NCI-H146 treated with DMSO at 0.1 percent for 48 hours (cell line): Measurements from ENCODE around the gene TOR1A.
"Not testable (repeated sequence)": the region's sequence is repeated elsewhere in the genome, so short reads cannot be mapped to it uniquely, and the experiment has no call there.

Experiments used
- DNase-seq: peaks from one replicate; lab custom pipeline; 2025; ENCODE audit not compliant: unreplicated experiment; lab: John Stamatoyannopoulos, UW

The TOR1A gene

GRCh38 chr9:129783516-129784361, 40.2 kb downstream of the TOR1A start:
- peak; percentile 4 for DNase-seq

- no peak for DNase-seq
Measured at GRCh38 chr9:129781981-129782380, 42.0 kb downstream of the TOR1A start.

DNA sequence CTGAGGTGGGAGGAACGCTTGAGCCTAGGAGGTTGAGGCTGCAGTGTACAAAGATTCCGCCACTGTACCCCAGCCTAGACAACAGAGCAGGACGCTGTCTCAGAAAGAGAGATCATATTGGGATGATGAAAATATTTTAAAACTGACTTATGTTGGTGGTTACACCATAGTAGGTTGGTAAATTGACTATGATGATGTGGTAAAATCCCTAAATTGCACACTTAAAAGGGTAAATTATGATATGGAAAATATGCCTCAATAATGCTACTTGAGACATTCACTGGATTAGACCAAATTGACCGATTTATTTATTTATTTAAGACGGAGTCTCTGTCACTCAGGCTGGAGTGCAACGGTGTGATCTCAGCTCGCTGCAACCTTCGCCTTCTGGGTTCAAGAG, 42.8 kb downstream of the TOR1A start:
- DNase-seq, result no peak

- no peak for DNase-seq
Measured at GRCh38 chr9:129779560-129780190, 44.3 kb downstream of the TOR1A start.

DNA sequence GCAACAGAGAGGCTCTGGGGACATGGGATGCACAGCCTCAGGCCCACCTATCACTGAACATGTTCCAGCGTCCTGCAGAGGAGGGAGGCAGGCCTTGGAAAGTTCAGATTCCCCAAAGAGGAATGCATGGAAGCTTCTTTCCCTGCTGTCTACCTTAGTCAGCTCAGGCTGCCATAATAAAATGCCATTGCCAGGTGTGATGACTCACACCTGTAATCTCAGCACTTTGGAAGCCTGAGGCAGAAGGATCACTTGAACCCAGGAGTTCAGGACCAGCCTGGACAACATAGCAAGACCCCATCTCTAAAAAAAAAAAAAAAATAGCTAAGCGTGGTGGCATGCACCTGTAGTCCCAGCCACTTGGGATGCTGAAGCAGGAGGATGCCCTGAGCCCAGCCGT, 45.5 kb downstream of the TOR1A start:
- DNase-seq, result no peak

GRCh38 chr9:129777769-129778130, 46.2 kb downstream of the TOR1A start:
- DNase-seq, result no peak

DNA sequence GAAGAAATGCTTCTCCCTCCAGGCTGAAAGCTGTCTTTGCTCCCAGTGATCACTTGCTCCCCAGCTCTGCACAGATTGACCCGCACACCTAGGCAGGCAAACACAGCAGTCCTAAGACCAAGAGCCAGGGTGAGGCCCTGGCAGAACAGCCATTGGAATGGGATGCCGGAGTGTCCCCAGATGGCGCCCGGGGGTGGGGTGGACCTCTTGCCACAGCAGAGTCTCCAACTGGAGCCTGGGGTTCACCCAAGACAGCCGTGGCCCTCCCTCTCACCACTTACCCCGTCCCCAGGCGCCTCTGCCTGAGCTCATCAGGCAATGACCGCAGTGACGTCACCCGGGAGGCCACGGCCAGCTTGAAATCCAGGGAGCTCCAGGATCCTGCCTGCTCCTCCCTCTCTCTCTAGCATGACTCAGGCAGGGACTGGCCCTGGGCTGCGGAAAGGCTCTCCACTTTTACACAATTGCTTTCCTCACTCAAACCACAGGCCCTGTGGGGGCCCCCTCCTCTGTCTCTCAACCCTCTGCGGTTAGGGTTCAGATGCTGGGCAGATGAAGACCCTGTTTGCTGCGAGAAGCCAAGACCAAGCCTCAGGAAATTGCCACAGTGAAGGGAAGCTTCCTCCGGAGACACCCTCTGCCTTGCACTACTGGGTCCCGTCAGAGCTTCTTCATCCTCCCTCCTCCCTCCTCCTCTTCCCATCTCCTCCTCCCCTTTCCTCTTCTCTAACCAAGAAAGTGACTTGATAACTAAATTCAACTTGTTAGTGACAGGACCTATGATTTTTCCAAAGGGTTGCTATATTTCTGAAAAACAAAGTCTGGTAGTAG, 46.8 kb downstream of the TOR1A start:
- no peak for DNase-seq

GRCh38 chr9:129776566-129776937, 47.4 kb downstream of the TOR1A start:
- no peak for DNase-seq

DNA sequence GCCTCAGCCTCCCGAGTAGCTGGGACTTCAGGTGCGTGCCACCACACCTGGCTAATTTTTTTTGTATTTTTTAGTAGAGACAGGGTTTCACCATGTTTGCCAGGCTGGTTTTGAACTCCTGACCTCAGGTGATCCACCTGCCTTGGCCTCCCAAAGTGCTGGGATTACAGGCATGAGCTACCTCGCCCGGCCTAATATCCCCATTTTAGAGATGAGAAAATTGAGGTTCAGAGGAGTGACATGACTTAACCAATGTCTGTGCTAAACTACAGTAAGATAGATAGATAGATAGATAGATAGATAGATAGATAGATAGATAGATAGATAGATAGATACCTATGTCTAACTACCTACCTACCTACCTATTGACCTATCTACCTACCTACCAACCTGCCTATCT, 47.8 kb downstream of the TOR1A start:
- DNase-seq, result not testable (repeated sequence)

DNA sequence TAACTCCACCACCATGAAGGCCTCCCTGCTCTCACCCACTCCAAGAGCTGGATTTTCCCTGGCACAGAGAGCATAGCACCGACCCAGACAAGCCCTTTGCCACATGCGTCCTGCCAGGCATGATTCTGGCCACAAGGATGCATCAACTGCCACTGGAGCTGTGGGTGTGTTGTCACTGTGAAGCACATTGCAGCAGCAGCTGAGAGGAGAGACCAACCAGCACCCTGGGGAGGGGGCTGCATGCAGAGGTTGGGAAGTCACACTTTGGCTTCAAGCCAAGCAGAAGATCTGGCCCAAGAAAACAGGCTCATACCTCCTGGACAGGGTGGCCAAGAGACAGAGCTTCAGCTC, 48.5 kb downstream of the TOR1A start:
- DNase-seq, result no peak

DNA sequence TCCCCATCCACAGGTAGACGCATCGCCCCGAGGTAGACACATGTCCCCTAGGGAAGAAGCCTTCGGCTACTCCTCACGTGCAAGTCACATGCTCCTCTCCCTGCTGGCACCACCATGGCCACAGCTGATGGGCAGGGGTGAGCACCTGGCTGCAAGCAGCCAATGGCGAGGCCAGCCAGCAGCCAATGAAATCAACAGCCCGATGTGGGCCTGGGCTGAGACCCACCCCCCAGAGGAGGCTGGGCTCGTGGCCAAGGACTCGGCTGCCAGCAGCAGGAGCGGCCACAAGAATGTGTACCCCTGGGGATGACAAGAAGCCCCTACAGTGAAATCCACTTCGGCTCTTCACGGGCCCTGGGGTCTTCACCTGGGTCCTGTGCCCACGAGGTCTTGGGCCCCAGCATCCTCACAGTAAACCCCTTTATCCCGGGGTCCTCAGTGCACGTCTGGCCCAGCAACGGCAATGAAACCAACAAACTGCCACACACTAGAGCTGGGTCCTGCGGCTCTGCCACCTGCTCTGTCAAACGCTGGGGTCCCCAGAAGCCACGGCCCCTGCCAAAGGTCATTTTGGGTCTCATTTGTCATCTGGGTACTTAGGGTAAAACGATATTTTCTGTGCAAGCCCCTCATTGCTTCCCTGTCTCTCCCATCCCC, 49.0 kb downstream of the TOR1A start:
- DNase-seq, result no peak

DNA sequence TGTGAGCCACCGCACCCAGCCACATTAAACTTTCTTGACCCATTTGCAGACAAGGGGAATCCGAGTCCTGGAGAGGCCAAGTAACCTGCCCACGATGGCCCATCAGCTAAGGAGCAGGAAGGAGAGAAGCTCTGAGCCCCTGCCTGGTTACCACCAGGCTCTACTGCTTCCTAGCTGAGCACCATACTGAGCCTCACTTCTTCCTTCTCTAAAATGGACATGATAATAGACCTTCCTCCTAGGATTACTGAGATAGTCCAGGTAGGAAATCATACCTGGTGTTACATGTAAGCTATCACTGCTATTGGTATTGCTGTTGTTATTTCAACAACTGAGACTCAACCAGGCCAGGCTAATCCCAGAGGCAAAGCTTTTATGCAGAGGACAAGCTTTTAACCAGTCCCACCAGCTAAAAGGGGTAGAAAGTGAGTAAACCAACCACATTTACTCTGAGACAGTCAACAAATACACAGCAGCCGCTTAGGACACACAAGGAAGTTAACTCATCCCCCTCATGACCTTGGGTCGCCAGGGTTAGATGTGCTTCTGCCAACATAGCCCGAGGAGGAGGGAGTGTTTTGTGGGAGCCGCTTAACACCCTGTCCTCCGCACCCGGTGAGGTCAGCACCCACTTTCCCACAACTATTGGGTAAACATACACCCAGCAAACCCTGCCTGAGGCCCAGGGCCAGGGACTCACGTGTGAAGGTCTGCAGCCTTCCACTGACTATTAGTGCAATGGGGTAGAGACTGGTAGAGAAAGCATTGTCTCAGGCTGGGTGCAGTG, 50.5 kb downstream of the TOR1A start:
- no peak for DNase-seq

DNA sequence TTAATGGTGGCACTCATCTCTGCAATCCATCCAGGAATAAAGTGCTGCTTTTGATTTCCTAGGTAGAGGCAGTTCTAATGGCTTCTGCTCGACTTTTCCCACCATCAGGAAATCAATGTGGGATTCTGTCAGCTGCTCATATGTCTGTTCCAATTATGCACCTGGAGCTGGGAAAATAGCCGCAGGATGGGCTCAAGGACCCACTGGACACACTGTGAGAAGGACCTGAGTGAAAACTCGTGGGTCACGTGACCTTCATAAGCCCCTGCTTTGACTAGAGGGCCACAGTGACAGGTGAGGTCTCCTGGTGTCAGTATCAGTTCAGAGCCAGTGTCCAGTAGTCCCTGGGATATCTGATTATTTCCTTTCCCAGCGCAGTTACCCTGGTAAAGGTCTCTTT, 53.2 kb downstream of the TOR1A start:
- DNase-seq, result no peak

DNA sequence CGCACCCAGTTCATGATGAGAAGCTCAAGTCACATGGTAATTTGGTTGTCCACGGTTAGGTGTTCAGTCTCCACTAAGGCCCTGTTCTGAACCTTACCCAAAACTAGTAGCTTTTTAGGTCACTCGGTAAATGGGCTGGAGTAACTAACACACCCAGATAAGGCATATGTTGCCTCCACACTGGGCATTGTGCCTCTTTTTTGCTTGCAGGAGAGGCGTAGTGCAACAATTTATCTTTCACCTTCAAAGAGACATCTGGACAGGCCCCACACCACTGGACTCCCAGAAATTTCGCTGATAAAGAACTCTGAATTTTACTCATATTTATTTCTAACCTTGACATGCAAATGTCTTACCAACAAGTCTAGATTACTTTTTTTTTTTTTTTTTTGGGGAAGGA, 54.3 kb downstream of the TOR1A start:
- no peak for DNase-seq

DNA sequence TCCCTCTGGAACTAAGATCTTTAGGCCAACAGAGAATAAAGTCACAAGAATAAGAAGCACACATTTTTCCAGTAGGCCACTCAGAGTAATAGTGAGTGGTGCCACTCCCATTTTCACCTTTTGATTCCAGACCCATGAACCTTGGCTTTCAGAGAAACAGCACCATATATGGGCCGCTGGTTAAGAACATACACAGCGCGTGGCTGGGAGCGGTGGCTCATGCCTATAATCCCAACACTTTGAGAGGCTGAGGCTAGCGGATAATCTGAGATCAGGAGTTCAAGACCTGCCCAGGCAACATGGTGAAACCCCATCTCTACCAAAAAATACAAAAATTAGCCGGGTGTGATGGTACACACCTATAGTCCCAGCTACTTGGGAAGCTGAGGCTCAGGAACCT, 55.5 kb downstream of the TOR1A start:
- no peak for DNase-seq

GRCh38 chr9:129765764-129766317, 58.1 kb downstream of the TOR1A start:
- no peak for DNase-seq

GRCh38 chr9:129762985-129763926, 60.7 kb downstream of the TOR1A start:
- DNase-seq, result no peak
